ENCODE data around the gene CNNM4. TPM values are rescaled to one million over a fixed set of nuclear protein-coding genes. Genes with fewer than 3 reads are reported as not detected.
"Not testable (repeated sequence)": the region's sequence is repeated elsewhere in the genome, so short reads cannot be mapped to it uniquely, and the experiment has no call there.

CNNM4 gene
- polyA plus RNA-seq, 1 experiment, result 4.7 TPM

DNA sequence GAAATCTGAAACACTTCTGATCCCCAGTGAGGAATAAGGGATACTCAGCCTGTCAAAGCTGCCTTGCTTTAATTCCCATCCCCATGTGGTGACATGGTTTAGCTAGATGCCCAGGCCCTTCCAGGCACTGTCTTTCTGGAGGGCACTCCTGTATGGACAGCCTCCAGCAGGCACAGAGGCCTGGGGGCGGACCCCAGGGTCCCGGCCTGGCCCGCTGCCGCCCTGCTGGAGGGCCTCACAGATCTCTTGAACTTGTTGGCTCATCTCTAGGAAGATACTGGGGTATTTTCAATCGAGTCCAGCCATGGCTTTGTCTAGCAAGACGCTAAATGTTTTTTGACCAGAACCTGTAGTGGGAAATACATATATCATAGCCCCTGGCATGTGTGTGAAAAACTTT, 34.4 kb downstream of the CNNM4 start:
- CTCF ChIA-PET, result no interaction called here
- TF ChIP-seq, protein P1, sequence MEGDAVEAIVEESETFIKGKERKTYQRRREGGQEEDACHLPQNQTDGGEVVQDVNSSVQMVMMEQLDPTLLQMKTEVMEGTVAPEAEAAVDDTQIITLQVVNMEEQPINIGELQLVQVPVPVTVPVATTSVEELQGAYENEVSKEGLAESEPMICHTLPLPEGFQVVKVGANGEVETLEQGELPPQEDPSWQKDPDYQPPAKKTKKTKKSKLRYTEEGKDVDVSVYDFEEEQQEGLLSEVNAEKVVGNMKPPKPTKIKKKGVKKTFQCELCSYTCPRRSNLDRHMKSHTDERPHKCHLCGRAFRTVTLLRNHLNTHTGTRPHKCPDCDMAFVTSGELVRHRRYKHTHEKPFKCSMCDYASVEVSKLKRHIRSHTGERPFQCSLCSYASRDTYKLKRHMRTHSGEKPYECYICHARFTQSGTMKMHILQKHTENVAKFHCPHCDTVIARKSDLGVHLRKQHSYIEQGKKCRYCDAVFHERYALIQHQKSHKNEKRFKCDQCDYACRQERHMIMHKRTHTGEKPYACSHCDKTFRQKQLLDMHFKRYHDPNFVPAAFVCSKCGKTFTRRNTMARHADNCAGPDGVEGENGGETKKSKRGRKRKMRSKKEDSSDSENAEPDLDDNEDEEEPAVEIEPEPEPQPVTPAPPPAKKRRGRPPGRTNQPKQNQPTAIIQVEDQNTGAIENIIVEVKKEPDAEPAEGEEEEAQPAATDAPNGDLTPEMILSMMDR (IDR thresholded peaks at IDR 0.05; ENCODE audit: low read depth, low read length), result no peak
- H3K27ac ChIP-seq (ENCODE audit: low read depth, low read length), result no peak overlapping the region
- H3K4me3 ChIP-seq (ENCODE audit: low read depth, low read length), result no peak overlapping the region
- H3K27me3 ChIP-seq (ENCODE audit: control insufficient read depth, insufficient read depth, low read length), result no peaks in the 10 kb centered on the region
- H3K9me3 ChIP-seq (ENCODE audit: control insufficient read depth, insufficient read depth, low read length), result no peaks in the 10 kb centered on the region
- no peak for DNase-seq (ENCODE audit: low read depth, low spot score)
- POLR2A ChIA-PET, result no interaction called here

DNA sequence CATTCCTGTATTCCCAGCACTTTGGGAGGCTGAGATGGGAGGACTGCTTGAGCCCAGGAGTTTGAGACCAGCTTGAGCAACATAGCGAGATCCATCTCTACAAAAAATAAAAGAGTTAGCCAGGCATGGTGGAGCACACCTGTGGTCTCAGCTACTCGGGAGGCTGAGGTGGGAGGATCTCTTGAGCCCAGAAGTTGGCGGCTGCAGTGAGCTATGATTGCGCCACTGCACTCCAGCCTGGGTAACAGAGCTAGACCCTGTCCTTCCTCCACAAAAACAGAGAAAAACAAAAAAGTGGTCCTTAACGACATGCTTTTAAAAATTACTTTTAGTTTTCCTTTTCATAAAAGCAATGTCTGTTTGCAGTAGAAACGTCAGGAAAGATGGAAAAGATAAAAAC, 35.8 kb downstream of the CNNM4 start:
- DNase-seq (ENCODE audit: low read depth, low spot score); POLR2A ChIA-PET; H3K27me3 ChIP-seq (ENCODE audit: control insufficient read depth, insufficient read depth, low read length); H3K9me3 ChIP-seq (ENCODE audit: control insufficient read depth, insufficient read depth, low read length); H3K4me3 ChIP-seq (ENCODE audit: low read depth, low read length); H3K27ac ChIP-seq (ENCODE audit: low read depth, low read length); CTCF ChIA-PET: not testable (repeated sequence)

DNA sequence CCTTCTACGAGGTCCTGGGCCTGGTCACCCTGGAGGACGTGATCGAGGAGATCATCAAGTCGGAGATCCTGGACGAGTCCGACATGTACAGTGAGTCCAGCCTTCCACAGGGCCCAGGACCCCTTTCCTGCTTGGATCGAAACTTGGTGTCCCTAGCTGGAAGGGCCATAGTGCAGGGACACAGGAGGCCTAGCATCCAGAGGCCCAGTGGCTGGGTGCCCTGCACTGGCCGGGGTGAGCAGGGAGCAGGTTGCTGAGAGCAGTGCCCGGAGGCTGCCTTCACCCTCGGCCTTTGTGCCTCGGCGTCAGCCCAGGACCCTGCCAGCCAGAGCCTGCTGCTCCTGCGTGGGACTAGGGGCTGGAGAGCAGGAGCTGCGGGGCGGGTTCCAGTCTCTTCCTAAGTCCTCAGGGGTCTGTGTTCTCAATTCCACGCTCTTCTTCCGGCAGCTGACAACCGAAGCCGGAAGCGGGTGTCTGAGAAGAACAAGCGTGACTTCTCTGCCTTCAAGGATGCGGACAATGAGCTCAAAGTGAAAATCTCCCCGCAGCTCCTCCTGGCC, 36.4 kb downstream of the CNNM4 start:
- POLR2A ChIA-PET, result no interaction called here
- DNase-seq (ENCODE audit: low read depth, low spot score), result no peak

DNA sequence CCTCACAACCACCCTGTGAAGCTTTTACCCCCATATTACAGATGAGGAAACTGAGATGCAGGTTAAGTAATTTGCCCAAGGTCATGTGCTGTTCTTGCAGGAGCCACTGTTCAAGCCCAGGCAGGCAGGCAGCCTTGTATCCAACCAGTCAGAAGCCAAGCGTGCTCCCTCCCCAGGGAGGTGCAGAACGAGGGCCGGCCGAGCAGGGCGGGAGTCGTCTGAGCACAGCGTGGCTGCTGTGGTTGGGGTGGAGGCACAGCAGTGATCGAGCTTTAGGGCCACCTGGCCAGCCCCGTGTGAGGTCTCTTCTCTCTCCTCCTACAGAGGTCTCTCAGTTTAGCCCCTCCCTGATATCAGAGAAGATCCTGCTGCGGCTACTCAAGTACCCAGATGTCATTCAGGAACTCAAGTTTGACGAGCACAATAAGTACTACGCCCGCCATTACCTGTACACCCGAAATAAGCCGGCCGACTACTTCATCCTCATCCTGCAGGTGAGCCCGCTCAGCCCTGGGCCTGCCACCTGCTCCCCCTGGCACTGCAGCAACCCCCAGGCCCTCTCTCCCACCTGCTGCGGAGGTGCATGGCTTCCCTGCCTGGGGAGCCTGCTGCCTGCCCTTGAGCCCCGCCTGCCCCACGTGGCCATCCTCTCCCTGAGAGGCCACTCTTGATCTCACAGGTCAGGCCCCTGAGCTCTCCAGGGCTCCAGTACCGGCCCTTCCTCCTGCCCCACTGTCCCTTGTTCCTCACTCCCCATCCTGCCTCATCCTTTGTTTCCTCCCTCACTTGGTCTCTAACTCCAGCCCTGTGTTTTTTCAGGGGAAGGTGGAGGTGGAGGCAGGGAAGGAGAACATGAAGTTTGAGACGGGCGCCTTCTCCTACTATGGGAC, 38.3 kb downstream of the CNNM4 start:
- CTCF ChIA-PET, result interaction anchor here (1.6 kb wide), 1 partner anchor 35 kb away, joined by 4 read pairs; no protein-coding TSS in a partner anchor
- no peaks in the 10 kb centered on the region for H3K27me3 ChIP-seq (ENCODE audit: control insufficient read depth, insufficient read depth, low read length)
- H3K27ac ChIP-seq (ENCODE audit: low read depth, low read length), result no peak overlapping the region
- 0 out of 2 replicates have a peak, but pooled peaks cover 3% of the 10 kb centered on the region for H3K9me3 ChIP-seq (ENCODE audit: control insufficient read depth, insufficient read depth, low read length)
- H3K4me3 ChIP-seq (ENCODE audit: low read depth, low read length), result no peak overlapping the region
- TF ChIP-seq, protein P1 (IDR thresholded peaks at IDR 0.05; ENCODE audit: low read depth, low read length), result no peak
- no peak for DNase-seq (ENCODE audit: low read depth, low spot score)
- POLR2A ChIA-PET, result no interaction called here

More for the DNA sequence above, 36.4 kb downstream of the CNNM4 start:
- H3K27me3 ChIP-seq (ENCODE audit: control insufficient read depth, insufficient read depth, low read length), result no peaks in the 10 kb centered on the region
- no peak overlapping the region for H3K27ac ChIP-seq (ENCODE audit: low read depth, low read length)
- CTCF ChIA-PET, result no interaction called here
- no peak overlapping the region for H3K4me3 ChIP-seq (ENCODE audit: low read depth, low read length)
- TF ChIP-seq, protein P1 (IDR thresholded peaks at IDR 0.05; ENCODE audit: low read depth, low read length), result no peak
- H3K9me3 ChIP-seq (ENCODE audit: control insufficient read depth, insufficient read depth, low read length), result 0 out of 2 replicates have a peak, but pooled peaks cover under 1% of the 10 kb centered on the region

DNA sequence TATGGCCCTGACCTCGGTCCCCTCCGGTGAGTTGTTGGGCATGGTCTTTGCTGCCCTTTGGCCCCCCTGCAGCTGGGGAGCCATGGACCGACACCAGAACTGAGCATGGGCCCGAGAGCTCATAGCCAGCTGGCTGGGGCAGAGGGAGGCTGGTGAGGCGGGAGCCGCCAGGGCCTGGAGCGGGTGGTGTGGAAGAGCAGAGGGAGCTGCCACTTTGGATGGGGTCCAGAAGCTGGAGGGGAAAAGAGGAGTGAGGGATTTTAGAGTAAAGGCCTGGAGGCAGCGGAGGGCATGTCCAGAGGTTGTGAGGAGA, 38.9 kb downstream of the CNNM4 start:
- no peak for DNase-seq (ENCODE audit: low read depth, low spot score)
- POLR2A ChIA-PET, result no interaction called here

More for the DNA sequence above, 38.9 kb downstream of the CNNM4 start:
- no peaks in the 10 kb centered on the region for H3K27me3 ChIP-seq (ENCODE audit: control insufficient read depth, insufficient read depth, low read length)
- TF ChIP-seq, protein P1 (IDR thresholded peaks at IDR 0.05; ENCODE audit: low read depth, low read length), result no peak
- 0 out of 2 replicates have a peak, but pooled peaks cover 3% of the 10 kb centered on the region for H3K9me3 ChIP-seq (ENCODE audit: control insufficient read depth, insufficient read depth, low read length)
- CTCF ChIA-PET, result interaction anchor here (0.6 to 1.6 kb wide), 2 partner anchors 36 to 264 kb away, joined by 4 to 7 read pairs; no protein-coding TSS in a partner anchor
- no peak overlapping the region for H3K4me3 ChIP-seq (ENCODE audit: low read depth, low read length)
- no peak overlapping the region for H3K27ac ChIP-seq (ENCODE audit: low read depth, low read length)
